Endothelial cell of umbilical vein (primary cell): Measurements from ENCODE around the gene LAMC3.

ENCODE experiments used
- CTCF ChIP-seq, 2 donors: IDR thresholded peaks; 1 replicate in 1 of 2; 2 replicates in 1 of 2; pipeline ENCODE4 v1.5.1; 2011; ENCODE audit warnings: low read length in 2 of 2, mild to moderate bottlenecking in 2 of 2, moderate library complexity in 2 of 2, control low read depth in 1 of 2, inconsistent platforms in 1 of 2, low read depth in 1 of 2; ENCODE audit not compliant: insufficient read depth in 1 of 2; ENCODE audit errors: extremely low read depth in 1 of 2
- EZH2 ChIP-seq: IDR thresholded peaks from 2 replicates; pipeline ENCODE4 v1.6.1; 2012; ENCODE audit warnings: borderline replicate concordance, low read depth, mild to moderate bottlenecking, moderate library complexity, low read length, inconsistent platforms; ENCODE audit not compliant: severe bottlenecking
- TF ChIP-seq, protein P1 (sequence below): IDR thresholded peaks from 2 replicates; pipeline ENCODE4 v1.6.1; 2011; ENCODE audit not compliant: insufficient read depth, insufficient read length

DNA sequence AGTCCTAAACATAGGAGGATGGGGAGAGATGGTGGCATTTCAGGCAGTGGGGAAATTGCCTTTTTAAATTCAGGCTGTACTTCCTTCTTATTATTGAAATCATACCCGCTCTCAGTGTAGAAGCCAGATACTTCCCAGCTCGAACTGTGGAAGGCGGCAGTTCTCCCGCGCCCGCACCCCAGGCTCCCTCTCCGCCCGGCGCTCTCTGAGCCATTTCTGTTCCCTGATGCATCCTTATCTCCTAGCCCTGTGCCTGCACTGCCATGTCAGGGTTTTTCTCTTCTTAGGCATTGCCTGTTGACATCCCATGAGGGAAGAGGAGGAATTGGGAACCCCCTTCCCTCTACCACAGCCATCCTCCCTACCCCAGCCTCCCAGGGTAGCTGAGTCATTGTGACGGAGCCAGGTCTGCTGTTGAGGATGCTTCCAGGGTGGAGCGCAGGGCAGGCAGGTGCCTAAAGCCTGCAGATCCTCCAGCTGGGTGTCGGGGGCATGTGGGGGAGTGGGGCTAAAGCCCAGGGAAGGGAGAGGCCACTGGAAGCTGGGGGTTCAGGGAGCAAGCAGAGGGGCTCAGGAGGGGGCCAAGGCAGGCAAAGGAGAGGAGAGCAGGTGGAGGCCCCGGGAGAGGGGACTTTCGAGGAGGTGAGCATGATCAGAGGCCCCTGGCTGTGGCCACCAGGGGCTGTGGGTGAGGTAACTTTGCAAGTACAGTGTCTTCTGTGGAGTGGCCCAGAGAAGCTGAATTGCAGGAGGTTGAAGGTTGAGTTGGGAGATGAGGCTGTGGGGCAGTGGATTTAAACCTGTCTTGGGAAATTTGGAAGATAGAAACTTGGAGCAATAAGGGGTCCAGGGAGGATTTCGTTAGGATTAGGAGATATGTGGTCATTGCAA is 16.2 kb downstream of the LAMC3 start:
- TF ChIP-seq CTCF (IDR thresholded peaks at IDR 0.05; ENCODE audit: extremely low read depth in 1 of 2, insufficient read depth in 1 of 2, low read depth in 1 of 2, low read length in 2 of 2) (no peak), EZH2 (no peak)
- TF ChIP-seq, protein P1, sequence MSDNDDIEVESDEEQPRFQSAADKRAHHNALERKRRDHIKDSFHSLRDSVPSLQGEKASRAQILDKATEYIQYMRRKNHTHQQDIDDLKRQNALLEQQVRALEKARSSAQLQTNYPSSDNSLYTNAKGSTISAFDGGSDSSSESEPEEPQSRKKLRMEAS, result no peak
